NCI-H82 treated with DMSO at 0.1 percent for 48 hours (cell line): Measurements from ENCODE around the gene UBP1.
"Not testable (repeated sequence)": the region's sequence is repeated elsewhere in the genome, so short reads cannot be mapped to it uniquely, and the experiment has no call there.

Experiments used
- DNase-seq: peaks from one replicate; lab custom pipeline; 2025; ENCODE audit not compliant: unreplicated experiment; lab: John Stamatoyannopoulos, UW

Gene UBP1

GRCh38 chr3:33440328-33441224 lies at the start of gene UBP1:
Gene UBP1 (minus strand): TSS chr3:33440405. CDS start chr3:33439848, 557 bp downstream.
- DNase-seq: peak; percentile 99

DNA sequence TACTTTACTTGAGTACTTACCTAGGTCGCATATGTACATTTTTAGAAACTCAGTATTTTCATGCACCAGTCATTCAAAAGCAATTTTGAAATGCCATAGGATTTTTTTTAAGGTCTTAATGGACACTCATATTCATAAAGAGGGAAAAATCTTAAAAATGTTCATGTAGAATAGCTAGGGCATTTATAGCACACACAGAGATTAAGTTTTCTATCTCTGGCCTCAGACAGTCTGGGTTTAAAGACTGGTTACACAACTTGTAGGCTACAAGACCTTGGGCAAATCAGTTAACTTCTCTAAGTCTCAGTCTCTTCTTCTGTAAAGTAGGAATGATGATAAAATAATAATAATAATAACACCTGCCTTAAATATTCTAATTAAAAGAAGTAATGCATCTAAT lies 48.5 kb upstream of the UBP1 start:
- no peak for DNase-seq

DNA sequence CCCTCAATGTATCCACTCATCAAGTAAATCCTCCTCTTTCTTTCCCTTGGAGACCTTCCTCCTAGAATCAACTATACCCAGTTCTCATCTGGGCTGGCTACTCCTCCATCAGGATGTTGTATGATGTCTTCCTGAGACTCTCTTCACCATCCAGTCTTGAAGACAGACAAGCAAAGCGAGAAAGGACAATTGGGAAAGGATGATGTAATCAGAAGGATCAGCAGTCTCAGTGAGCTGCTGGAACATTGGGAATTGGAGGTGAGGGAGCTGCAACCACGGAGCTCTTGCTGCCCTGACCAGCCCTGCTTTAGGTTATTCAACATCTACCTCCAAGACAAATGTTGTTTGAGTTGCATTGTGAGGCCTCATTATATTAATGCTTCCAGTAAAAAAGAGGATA lies 48.0 kb upstream of the UBP1 start:
- DNase-seq: no peak

DNA sequence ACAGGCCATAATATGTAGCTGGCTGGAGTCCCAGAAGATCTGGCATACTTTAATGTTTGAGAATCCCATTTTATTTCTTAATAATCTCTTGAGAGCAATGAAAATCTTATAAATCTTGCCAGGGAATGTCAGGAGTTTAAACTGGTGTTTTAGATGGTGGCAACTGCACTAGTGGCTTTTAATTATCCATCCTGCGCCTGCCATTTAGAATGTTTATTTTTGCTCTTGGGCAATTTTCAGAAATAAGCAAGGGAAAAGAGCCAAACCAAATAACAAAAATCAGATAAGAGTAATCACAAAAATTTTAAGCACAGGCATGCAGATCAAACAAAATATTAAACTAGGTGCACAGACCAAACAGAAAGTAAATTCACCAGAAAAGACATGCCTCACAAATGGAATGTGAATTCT lies 41.9 kb upstream of the UBP1 start:
- DNase-seq: no peak

- DNase-seq: no peak
Measured at GRCh38 chr3:33474896-33475295, 34.7 kb upstream of the UBP1 start.

DNA sequence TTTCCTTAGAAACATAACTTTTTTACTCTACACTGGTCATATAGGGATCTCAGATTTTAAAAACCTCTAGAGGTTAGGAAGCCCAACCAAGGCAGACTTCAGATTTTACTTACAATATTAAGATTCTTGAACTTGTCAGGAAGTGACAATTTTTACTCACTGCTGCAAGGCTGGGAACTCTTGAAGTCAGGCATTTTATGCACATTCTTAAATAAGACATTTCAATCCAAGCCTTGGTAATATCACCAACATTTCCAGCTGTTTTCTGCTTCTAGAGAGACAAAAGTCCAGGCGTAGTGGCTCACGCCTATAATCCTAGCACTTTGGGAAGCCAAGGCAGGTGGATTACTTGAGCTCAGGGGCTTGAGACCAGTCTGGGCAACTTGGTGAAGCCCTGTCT lies 33.6 kb upstream of the UBP1 start:
- DNase-seq: no peak

DNA sequence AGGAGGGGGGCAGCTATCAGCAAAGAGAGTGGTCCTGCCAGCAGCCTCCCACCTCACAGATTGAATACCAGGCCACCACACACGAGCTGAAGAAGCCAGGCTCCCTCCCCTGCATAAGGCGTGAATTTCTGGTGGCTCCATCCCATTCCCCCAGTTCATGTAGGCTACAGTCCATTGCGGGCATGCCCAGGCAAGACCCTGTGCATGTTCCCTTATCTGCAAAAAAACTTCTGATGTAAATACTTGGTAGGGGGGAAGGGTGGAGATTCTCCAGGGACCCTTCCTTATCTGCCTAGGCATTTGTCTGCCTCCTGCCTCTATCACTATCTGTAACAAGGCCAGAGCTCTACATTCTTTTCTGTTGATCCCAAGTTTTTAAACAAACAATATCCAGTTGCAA lies 27.6 kb upstream of the UBP1 start:
- no peak for DNase-seq

GRCh38 chr3:33461097-33461496 lies 20.9 kb upstream of the UBP1 start:
- no peak for DNase-seq

DNA sequence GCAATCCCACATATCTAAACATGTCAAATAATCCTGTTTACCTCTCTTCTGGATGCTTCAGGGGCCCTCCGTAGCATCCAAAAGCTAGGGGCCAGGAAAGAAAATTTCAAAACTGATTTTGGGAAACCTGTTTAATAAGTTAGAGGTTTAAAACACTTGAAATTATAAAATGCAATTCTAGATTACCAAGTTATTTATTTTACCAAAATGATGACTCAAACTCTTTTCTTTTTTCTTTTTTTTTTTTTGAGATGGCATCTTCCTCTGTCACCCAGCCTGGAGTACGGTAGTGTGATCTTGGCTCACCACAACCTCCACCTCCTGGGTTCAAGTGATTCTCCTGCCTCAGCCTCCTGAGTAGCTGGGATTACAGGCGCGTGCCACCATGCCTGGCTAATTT lies 19.4 kb upstream of the UBP1 start:
- DNase-seq: not testable (repeated sequence)

GRCh38 chr3:33458446-33458845 lies 18.2 kb upstream of the UBP1 start:
- DNase-seq: no peak

GRCh38 chr3:33456756-33457155 lies 16.6 kb upstream of the UBP1 start:
- DNase-seq: no peak

DNA sequence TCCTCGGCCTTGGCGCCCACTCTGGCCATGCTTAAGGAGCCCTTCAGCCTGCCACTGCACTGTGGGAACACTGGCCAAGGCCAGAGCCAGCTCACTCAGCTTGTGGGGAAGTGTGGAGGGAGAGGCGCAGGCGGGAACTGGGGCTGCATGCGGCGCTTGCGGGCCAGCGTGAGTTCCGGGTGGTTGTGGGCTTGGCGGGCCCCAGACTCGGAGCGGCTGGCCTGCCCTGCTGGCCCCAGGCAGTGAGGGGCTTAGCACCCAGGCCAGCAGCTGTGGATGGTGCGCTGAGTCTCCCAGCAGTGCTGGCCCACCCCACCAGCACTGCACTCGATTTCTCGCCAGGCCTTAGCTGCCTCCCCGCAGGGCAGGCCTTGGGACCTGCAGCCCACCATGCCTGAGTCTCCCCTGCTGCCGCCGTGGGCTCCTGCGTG lies 13.1 kb upstream of the UBP1 start:
- DNase-seq: no peak

- DNase-seq: not testable (repeated sequence)
Measured at GRCh38 chr3:33451994-33452393, 11.8 kb upstream of the UBP1 start.

DNA sequence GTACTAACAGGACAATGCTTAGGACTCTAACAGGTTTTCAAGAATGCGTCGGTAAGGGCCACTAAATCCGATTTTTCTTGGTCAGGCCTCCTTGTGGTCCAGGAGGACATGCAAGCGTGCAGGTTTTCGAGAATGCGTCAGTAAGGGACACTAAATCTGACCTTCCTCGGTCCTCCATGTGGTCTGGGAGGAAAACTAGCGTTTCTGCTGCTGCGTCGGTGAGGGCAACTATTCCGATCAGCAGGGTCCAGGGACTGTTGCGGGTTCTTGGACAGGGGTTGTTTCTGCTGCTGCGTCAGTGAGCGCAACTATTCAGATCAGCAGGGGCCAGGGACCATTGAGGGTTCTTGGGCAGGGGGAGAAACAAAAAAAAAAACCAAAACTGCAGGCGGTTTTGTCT lies 7.8 kb upstream of the UBP1 start:
- no peak for DNase-seq

DNA sequence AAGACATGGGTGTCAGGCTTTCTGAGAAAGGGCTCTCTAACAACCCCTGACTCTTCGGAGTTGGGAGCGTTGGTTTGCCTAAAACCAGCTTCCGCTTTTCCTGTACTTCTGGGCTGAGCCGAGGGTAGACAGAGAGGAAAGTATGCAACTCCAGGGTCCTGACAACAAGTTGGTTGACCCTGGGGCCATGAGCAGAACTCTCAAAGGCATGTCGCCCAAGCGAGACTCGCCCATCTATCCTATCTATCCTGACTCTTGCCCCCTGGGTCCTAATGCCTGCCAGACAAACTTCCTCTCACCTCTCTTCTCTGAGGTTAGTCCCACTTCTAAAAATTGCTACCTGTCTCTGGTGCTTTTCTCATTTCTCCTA lies 7.0 kb upstream of the UBP1 start:
- not testable (repeated sequence) for DNase-seq

DNA sequence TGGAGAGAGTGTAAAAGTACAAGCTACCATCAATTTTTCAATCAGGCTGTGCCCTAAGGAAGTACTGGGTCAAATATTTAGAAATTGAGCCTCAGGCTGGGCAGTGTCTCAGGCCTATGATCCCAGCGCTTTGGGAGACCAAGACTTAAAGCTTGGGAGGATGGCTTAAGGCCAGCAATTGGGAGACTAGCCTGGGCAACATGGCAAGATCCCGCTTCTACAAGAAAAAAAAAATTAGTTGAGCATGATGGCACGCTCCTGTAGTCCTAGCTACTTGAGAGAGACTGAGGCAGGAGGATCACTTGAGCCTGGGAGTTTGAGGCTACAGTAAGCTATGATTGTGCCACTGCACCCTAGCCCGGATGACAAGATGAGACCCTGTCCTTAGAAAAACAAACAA lies 2.0 kb upstream of the UBP1 start:
- no peak for DNase-seq

DNA sequence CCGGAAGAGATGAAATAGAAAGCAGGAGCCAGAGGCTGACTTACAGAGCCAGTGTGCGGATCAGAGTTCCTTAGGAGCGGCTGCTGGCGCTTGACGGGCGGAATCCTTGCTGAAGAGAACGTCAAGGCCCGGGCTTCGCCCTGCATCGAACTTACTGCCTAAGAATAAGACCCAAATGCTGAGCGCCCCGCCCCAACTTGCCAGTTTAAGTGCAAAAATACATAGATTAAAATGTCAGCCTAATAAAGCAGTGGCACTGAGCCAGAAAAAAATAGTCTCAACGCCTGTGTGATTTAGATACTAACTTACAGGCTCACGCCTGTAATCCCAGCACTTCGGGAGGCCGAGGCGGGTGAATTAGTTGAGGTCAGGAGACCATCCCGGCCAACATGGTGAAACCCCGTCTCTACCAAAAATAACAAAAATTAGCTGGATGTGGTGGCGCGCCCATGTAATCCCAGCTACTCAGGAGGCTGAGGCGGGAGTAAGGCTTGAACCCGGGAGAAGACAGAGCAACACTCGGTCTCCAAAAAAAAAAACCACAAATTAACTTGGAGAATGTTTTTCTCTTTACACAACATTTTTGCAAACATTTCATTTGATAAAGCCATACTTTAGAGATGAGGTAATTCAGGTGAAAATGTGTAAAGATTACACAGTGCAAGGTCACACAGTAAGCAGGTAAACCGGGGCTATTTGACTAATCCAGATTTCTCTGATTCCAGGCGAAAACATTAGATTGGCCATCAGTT lies 1.2 kb upstream of the UBP1 start:
- no peak for DNase-seq

GRCh38 chr3:33439546-33440327 lies 468 bp downstream of the UBP1 start:
- no peak for DNase-seq

- no peak for DNase-seq
Measured at GRCh38 chr3:33438881-33439545, 1.2 kb downstream of the UBP1 start.

- no peak for DNase-seq
Measured at GRCh38 chr3:33438284-33438668, 1.9 kb downstream of the UBP1 start.
